H9 (cell line): ENCODE measurements around the gene USP12. TPM values are rescaled to one million over a fixed set of nuclear protein-coding genes. Genes with fewer than 3 reads are reported as not detected.
A peak's percentile ranks its signal among the peaks of the same experiment; 100 is the strongest.

Experiments used
- DNase-seq: peaks from one replicate; pipeline ENCODE4 v3.0.0-alpha.2; 2017
- H2AFZ ChIP-seq: one replicate; pipeline ENCODE4 v1.6.1; 2013; ENCODE audit warnings: mild to moderate bottlenecking, low read length, control low read depth, moderate library complexity
- H2AK5ac ChIP-seq: 2 replicates; pipeline ENCODE4 v1.6.1; 2013; ENCODE audit warnings: low read length, control low read depth, mixed read lengths; ENCODE audit not compliant: insufficient read length
- H2BK120ac ChIP-seq: one replicate; pipeline ENCODE4 v1.6.1; 2013; ENCODE audit warnings: low read depth, mild to moderate bottlenecking, low read length, control low read depth, inconsistent platforms; ENCODE audit not compliant: poor library complexity, severe bottlenecking
- H2BK12ac ChIP-seq: 2 replicates; pipeline ENCODE4 v1.6.1; 2013; ENCODE audit warnings: low read length, control low read depth, mixed read lengths, low read depth; ENCODE audit not compliant: insufficient read length
- H2BK15ac ChIP-seq: 2 replicates; pipeline ENCODE4 v1.6.1; 2013; ENCODE audit warnings: low read depth, low read length, control low read depth
- H2BK20ac ChIP-seq: one replicate; pipeline ENCODE4 v1.6.1; 2013; ENCODE audit warnings: low read depth, mild to moderate bottlenecking, low read length, control low read depth, inconsistent platforms; ENCODE audit not compliant: poor library complexity, severe bottlenecking
- H2BK5ac ChIP-seq: 2 replicates; pipeline ENCODE4 v1.6.1; 2013; ENCODE audit warnings: low read length, control low read depth, mixed read lengths; ENCODE audit not compliant: insufficient read length
- H3K14ac ChIP-seq: 2 replicates; pipeline ENCODE4 v1.6.1; 2013; ENCODE audit warnings: low read length, control low read depth; ENCODE audit not compliant: insufficient read depth
- H3K18ac ChIP-seq: 2 replicates; pipeline ENCODE4 v1.6.1; 2013; ENCODE audit warnings: low read depth, mild to moderate bottlenecking, mixed read lengths, low read length, control low read depth; ENCODE audit not compliant: insufficient read length
- H3K23ac ChIP-seq: 2 replicates; pipeline ENCODE4 v1.6.1; 2013; ENCODE audit warnings: low read length, control low read depth, mixed read lengths, low read depth; ENCODE audit not compliant: insufficient read length
- H3K23me2 ChIP-seq: 2 replicates; pipeline ENCODE4 v1.6.1; 2013; ENCODE audit warnings: low read depth, mild to moderate bottlenecking, mixed read lengths, low read length, control low read depth; ENCODE audit not compliant: insufficient read length, poor library complexity, severe bottlenecking
- H3K27ac ChIP-seq: 2 replicates; pipeline ENCODE4 v1.5.1; 2013; ENCODE audit warnings: low read length, control low read depth, mixed read lengths, low read depth; ENCODE audit not compliant: insufficient read length
- H3K27me3 ChIP-seq: 2 replicates; pipeline ENCODE4 v1.6.1; 2013; ENCODE audit warnings: low read length, control low read depth, inconsistent platforms; ENCODE audit not compliant: insufficient read depth
- H3K4ac ChIP-seq: 2 replicates; pipeline ENCODE4 v1.6.1; 2013; ENCODE audit warnings: low read depth, mild to moderate bottlenecking, control low read depth, inconsistent platforms, low read length, moderate library complexity
- H3K4me1 ChIP-seq: 2 replicates; pipeline ENCODE4 v1.6.1; 2013; ENCODE audit warnings: low read length, control low read depth, inconsistent platforms; ENCODE audit not compliant: insufficient read depth
- H3K4me2 ChIP-seq: 2 replicates; pipeline ENCODE4 v1.6.1; 2013; ENCODE audit warnings: low read length, control low read depth, mixed read lengths; ENCODE audit not compliant: insufficient read length, insufficient read depth
- H3K56ac ChIP-seq: 2 replicates; pipeline ENCODE4 v1.6.1; 2013; ENCODE audit warnings: low read depth, mild to moderate bottlenecking, mixed read lengths, low read length, control low read depth; ENCODE audit not compliant: insufficient read length
- H3K79me1 ChIP-seq: 2 replicates; pipeline ENCODE4 v1.6.1; 2013; ENCODE audit warnings: low read depth, mild to moderate bottlenecking, moderate library complexity, low read length, control low read depth, inconsistent platforms; ENCODE audit not compliant: insufficient read depth, poor library complexity, severe bottlenecking
- H3K79me2 ChIP-seq: 2 replicates; pipeline ENCODE4 v1.6.1; 2013; ENCODE audit warnings: low read length, control low read depth, inconsistent platforms; ENCODE audit not compliant: insufficient read depth
- H3K9ac ChIP-seq: 2 replicates; pipeline ENCODE4 v1.6.1; 2013; ENCODE audit warnings: low read length, control low read depth, mixed read lengths; ENCODE audit not compliant: insufficient read length; ENCODE audit errors: extremely low read depth
- H3K9me3 ChIP-seq: one replicate; pipeline ENCODE4 v1.6.1; 2013; ENCODE audit warnings: low read depth, low read length, inconsistent platforms; ENCODE audit not compliant: control insufficient read depth
- H3T11ph ChIP-seq: one replicate; pipeline ENCODE4 v1.6.1; 2013; ENCODE audit warnings: mild to moderate bottlenecking, low read length, control low read depth, inconsistent platforms
- H4K20me1 ChIP-seq: one replicate; pipeline ENCODE4 v1.6.1; 2013; ENCODE audit not compliant: control insufficient read depth, insufficient read length, insufficient read depth
- H4K5ac ChIP-seq: 2 replicates; pipeline ENCODE4 v1.6.1; 2013; ENCODE audit warnings: low read depth, mild to moderate bottlenecking, mixed read lengths, low read length, control low read depth; ENCODE audit not compliant: insufficient read length
- H4K8ac ChIP-seq: replicated peaks from 2 replicates; pipeline ENCODE4 v1.6.1; 2013; ENCODE audit warnings: low read length, control low read depth, mixed read lengths, low read depth; ENCODE audit not compliant: insufficient read length
- H4K91ac ChIP-seq: 2 replicates; pipeline ENCODE4 v1.6.1; 2013; ENCODE audit warnings: low read depth, mild to moderate bottlenecking, moderate library complexity, mixed read lengths, low read length, control low read depth; ENCODE audit not compliant: insufficient read length
- H3K27ac Mint-ChIP-seq, 3 experiments: 2 replicates in 2 of 3; 3 replicates in 1 of 3; pipeline ENCODE4 v1.8.0; 2020 to 2021; ENCODE audit warnings: mixed read lengths in 3 of 3, mild to moderate bottlenecking in 1 of 3, moderate library complexity in 1 of 3
- H3K27me3 Mint-ChIP-seq: 2 replicates; pipeline ENCODE4 v1.8.0; 2021; ENCODE audit warnings: low read depth, mild to moderate bottlenecking, moderate library complexity, mixed read lengths
- H3K36me3 Mint-ChIP-seq, 3 experiments: 2 replicates in 2 of 3; 3 replicates in 1 of 3; pipeline ENCODE4 v1.8.0; 2020 to 2021; ENCODE audit warnings: low read depth in 3 of 3, mixed read lengths in 3 of 3; ENCODE audit not compliant: insufficient read depth in 1 of 3
- H3K4me1 Mint-ChIP-seq, 2 experiments: 2 replicates each; pipeline ENCODE4 v1.8.0; 2020; ENCODE audit warnings: mixed read lengths in 2 of 2
- H3K4me3 Mint-ChIP-seq, 2 experiments: 2 replicates in 1 of 2; 3 replicates in 1 of 2; pipeline ENCODE4 v1.8.0; 2020 to 2021; ENCODE audit warnings: mild to moderate bottlenecking in 2 of 2, mixed read lengths in 2 of 2, moderate library complexity in 1 of 2
- H3K9me3 Mint-ChIP-seq, 2 experiments: 2 replicates in 1 of 2; 3 replicates in 1 of 2; pipeline ENCODE4 v1.8.0; 2020; ENCODE audit warnings: mild to moderate bottlenecking in 2 of 2, mixed read lengths in 2 of 2, moderate library complexity in 1 of 2
- CTCF ChIP-seq: fragments of 200-600 bp; sonication (generic); conservative IDR thresholded peaks from 3 replicates; pipeline ENCODE4 v1.8.0; 2021; ENCODE audit warnings: antibody characterized with exemption, mild to moderate bottlenecking
- WGBS: extraction: QIAGEN DNeasy Blood & Tissue Kit; methylation state at CpG from one replicate; pipeline ENCODE4 v1.1.7; 2013; ENCODE audit warnings: missing lambda C conversion rate, low lambda C conversion rate, mixed read lengths; ENCODE audit not compliant: insufficient read length; ENCODE audit errors: extremely low coverage; 5-methylcytosine and 5-hydroxymethylcytosine counted together
- total RNA-seq: library from RNA; stranded (reverse); gene quantifications from 2 replicates; pipeline ENCODE4 v1.2.1, GENCODE V29; 2021

Gene USP12
- total RNA-seq, 1 experiment from 2014 or later, result 24.8 TPM

GRCh38 chr13:27020415-27020814, 151.2 kb downstream of the USP12 start:
- peak overlapping the region in 2 of 3 experiments; percentile 15 to 57; a peak in 2 of 7 replicates for H3K27ac Mint-ChIP-seq
- peaks cover 18 to 21% of the 10 kb centered on the region in 2 experiments for H3K4me1 Mint-ChIP-seq
- Histone ChIP-seq H3K14ac (no peak overlapping the region), H4K91ac (no peak overlapping the region), H4K8ac (no peak overlapping the region), H4K5ac (no peak overlapping the region), H3K9me3 (no peaks in the 10 kb centered on the region), H3K27ac (no peak overlapping the region), H2BK12ac (no peak overlapping the region), H3K18ac (no peak overlapping the region), H3K56ac (no peak overlapping the region), H3K79me2 (no peaks in the 10 kb centered on the region), H2AFZ (no peak overlapping the region), H3K9ac (no peak overlapping the region), H2BK5ac (no peak overlapping the region), H2BK20ac (no peak overlapping the region), H3K79me1 (no peaks in the 10 kb centered on the region), H3K23ac (no peak overlapping the region), H3K4me2 (no peak overlapping the region), H2BK120ac (no peak overlapping the region), H3K27me3 (no peaks in the 10 kb centered on the region), H3K4me1 (no peaks in the 10 kb centered on the region; the same call in 1 of the 2 replicates), H2AK5ac (no peak overlapping the region), H2BK15ac (no peak overlapping the region), H4K20me1 (no peaks in the 10 kb centered on the region), H3K23me2 (no peaks in the 10 kb centered on the region), H3T11ph (no peak overlapping the region), H3K4ac (no peak overlapping the region)
- no peaks in the 10 kb centered on the region; the same call in 1 of the 2 replicates for H3K27me3 Mint-ChIP-seq
- TF ChIP-seq CTCF, result no peak
- H3K9me3 Mint-ChIP-seq, result peaks cover 2 to 3% of the 10 kb centered on the region in 2 experiments; a peak in 2 of 5 replicates
- no CpG with 5 or more reads among the region's 8 CpGs for WGBS
- peaks cover 0 to 4% (median 0%) of the 10 kb centered on the region in 3 experiments; a peak in 3 of 7 replicates for H3K36me3 Mint-ChIP-seq
- DNase-seq, result peak; percentile 14
- no peak overlapping the region for H3K4me3 Mint-ChIP-seq
